Adrenal gland (tissue), 12 donors: ENCODE data around the gene APH1A. TPM values are rescaled to one million over a fixed set of nuclear protein-coding genes. Genes with fewer than 3 reads are reported as not detected.

Experiments
- DNase-seq, 7 donors: peaks; one replicate each; pipeline ENCODE4 v3.0.0-alpha.2; 2019 to 2020
- H3K27ac ChIP-seq, 5 donors: fragments of 200-600 bp; sonication (generic) in 4 of 5; 1 replicate in 3 of 5; 2 replicates in 2 of 5; pipeline versions ENCODE4 v1.5.1 to v1.8.0; 2016 to 2020; ENCODE audit warnings: mild to moderate bottlenecking in 1 of 5
- H3K27me3 ChIP-seq: fragments of 200-600 bp; 2 replicates; pipeline ENCODE4 v1.8.0; 2021
- H3K36me3 ChIP-seq, 2 donors: fragments of 200-600 bp; replicated peaks in 1 of 2; 1 replicate in 1 of 2; 2 replicates in 1 of 2; pipeline versions ENCODE4 v1.5.1 to v1.8.0; 2018 to 2022
- H3K4me1 ChIP-seq, 2 donors: fragments of 200-600 bp; replicated peaks in 1 of 2; 1 replicate in 1 of 2; 2 replicates in 1 of 2; pipeline versions ENCODE4 v1.5.1 to v1.8.0; 2018 to 2021
- H3K4me3 ChIP-seq, 4 donors: fragments of 200-600 bp; sonication (generic) in 3 of 4; one replicate each; pipeline ENCODE4 v1.5.1; 2016 to 2018
- H3K9me3 ChIP-seq, 3 donors: fragments of 200-600 bp; sonication (generic) in 1 of 3; replicated peaks in 1 of 3; 1 replicate in 2 of 3; 2 replicates in 1 of 3; pipeline versions ENCODE4 v1.5.1 to v1.8.0; 2016 to 2021
- POLR2A ChIP-seq, 2 donors: fragments of 450-650 bp; IDR thresholded peaks; one replicate each; pipeline ENCODE4 v1.6.1; 2017; ENCODE audit warnings: antibody characterized with exemption in 2 of 2, mild to moderate bottlenecking in 2 of 2, moderate library complexity in 1 of 2
- WGBS, 4 donors: extraction: QIAGEN DNeasy Blood & Tissue Kit in 2 of 4; methylation state at CpG; one replicate each; pipeline versions ENCODE4 v1.1.5 to v1.1.7; 2013 to 2017; 5-methylcytosine and 5-hydroxymethylcytosine counted together
- intact Hi-C, 2 donors: fragments of 100-400 bp; cut with DNase I; formaldehyde crosslinking; loops; one replicate each; pipeline versions ENCODE4 v1.14.1 to v1.15.0; 2022 to 2023
- polyA plus RNA-seq, 3 donors: library from polyadenylated mRNA; stranded (reverse); fragments of 200-250 nt in 2 of 3; fragments of 350-450 nt in 1 of 3; fragmentation: Illumina TruSeq in 1 of 3; extraction: RNeasy Lipid Tissue Mini Kit (QIAGEN cat#74804) in 1 of 3; gene quantifications; one replicate each; pipeline ENCODE4 v1.2.3, GENCODE V29; 2013 to 2014
- total RNA-seq, 9 donors: library from RNA; depleted of rRNA in 4 of 9; stranded (reverse); fragments of >200 nt in 4 of 9; fragments of 120-200 nt in 1 of 9; fragmentation: NEBNext Ultra II Directional in 1 of 9; extraction: Animal tissue kit (Norgen Biotek cat#: 25700) in 1 of 9; gene quantifications; one replicate each; pipeline versions ENCODE4 v1.1.0 to v1.2.4, GENCODE V29; 2013 to 2023
- TF ChIP-seq, protein P1 (sequence below), 6 experiments: fragments of 450-650 bp in 4 of 6; fragments of 200-600 bp in 2 of 6; sonication (generic) in 1 of 6; IDR thresholded peaks; 1 replicate in 5 of 6; 2 replicates in 1 of 6; pipeline versions ENCODE4 v1.5.1 to v1.8.0; 2016 to 2021; ENCODE audit warnings: antibody characterized with exemption in 6 of 6, mild to moderate bottlenecking in 2 of 6, moderate library complexity in 1 of 6
- donor health status: healthy with polysubstance abuse.
- donor health status: Bipolar disorder and iron deficiency.
- donor health status: DM: yes; HTN: yes; CAD: no.
- donor health status: DM: no; HTN: no; CAD: no.
- donor health status: DM: no; HTN: no; CAD: no.
- donor health status: DM: yes; HTN: yes; CAD: no.

Gene APH1A
- total and polyA plus RNA-seq, 12 donors: 59.4 to 179 (median 114) TPM

DNA sequence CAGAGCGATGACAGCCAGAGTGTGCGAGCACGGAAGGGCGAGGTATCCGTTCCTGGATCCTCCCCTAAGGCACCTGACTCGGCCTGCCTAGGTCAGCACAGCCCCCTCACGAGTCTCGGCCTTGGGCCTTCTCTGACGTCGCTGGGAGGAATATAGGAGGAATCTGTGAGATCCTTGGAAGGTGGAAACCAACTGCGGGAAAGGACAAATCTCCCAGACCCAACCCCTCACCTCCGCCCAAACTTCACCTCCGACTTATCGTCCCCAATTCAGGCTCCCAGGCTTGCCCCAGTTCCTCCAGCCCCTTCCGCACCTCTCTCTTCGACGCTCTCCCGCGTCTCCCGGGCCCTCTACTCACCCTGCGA is 494 bp downstream of the APH1A start:
- WGBS, 4 donors: 0 to 1% (median 0%) methylated on average over 20 to 21 of the region's 21 CpGs
- Histone ChIP-seq H3K27ac (peak overlapping the region; percentile 92 to 98 (median 95)), H3K36me3 (peaks cover 0 to 34% of the 10 kb centered on the region in 2 donors), H3K9me3 (no peaks in the 10 kb centered on the region), H3K4me1 (peaks cover 16 to 18% of the 10 kb centered on the region in 2 donors), H3K27me3 (no peaks in the 10 kb centered on the region), H3K4me3 (peak overlapping the region; percentile 76 to 97 (median 94))
- peak; percentile 69 to 86 (median 81) for DNase-seq
- TF ChIP-seq, protein P1, sequence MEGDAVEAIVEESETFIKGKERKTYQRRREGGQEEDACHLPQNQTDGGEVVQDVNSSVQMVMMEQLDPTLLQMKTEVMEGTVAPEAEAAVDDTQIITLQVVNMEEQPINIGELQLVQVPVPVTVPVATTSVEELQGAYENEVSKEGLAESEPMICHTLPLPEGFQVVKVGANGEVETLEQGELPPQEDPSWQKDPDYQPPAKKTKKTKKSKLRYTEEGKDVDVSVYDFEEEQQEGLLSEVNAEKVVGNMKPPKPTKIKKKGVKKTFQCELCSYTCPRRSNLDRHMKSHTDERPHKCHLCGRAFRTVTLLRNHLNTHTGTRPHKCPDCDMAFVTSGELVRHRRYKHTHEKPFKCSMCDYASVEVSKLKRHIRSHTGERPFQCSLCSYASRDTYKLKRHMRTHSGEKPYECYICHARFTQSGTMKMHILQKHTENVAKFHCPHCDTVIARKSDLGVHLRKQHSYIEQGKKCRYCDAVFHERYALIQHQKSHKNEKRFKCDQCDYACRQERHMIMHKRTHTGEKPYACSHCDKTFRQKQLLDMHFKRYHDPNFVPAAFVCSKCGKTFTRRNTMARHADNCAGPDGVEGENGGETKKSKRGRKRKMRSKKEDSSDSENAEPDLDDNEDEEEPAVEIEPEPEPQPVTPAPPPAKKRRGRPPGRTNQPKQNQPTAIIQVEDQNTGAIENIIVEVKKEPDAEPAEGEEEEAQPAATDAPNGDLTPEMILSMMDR (IDR thresholded peaks at IDR 0.05): no peak
- peak in 1 of 2 donors; percentile 41 for TF ChIP-seq POLR2A (IDR thresholded peaks at IDR 0.05)
- intact Hi-C loops: no loop called here

DNA sequence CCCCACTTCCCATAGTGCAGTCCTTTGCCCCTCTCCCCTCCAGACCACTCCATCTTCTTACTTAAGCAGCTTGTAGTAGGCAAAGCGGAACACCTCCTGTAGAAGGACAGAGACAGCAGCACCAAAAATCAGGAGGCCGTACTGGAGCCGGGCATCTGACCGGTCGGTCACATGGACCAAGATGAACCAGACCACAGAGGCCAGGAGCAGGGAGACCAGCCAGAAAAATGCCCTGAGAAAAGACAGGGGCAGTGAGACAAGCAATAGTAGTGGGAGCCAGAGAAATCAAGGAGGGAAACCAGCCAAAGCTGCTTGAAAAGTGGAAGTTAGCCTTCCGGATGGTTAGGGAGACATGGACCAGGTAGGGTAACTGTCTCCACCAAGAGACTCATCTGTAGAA is 920 bp downstream of the APH1A start:
- H3K9me3 ChIP-seq: no peaks in the 10 kb centered on the region
- peak overlapping the region in 3 of 4 donors; percentile 76 to 97 (median 92) for H3K4me3 ChIP-seq
- peaks cover 0 to 34% of the 10 kb centered on the region in 2 donors for H3K36me3 ChIP-seq
- H3K27me3 ChIP-seq: no peaks in the 10 kb centered on the region
- 10 to 21% (median 14%) methylated on average over 5 to 6 of the region's 6 CpGs for WGBS, 4 donors
- DNase-seq: peak in 3 of 7 donors; percentile 29 to 47 (median 31)
- peaks cover 16 to 18% of the 10 kb centered on the region in 2 donors for H3K4me1 ChIP-seq
- peak overlapping the region in 4 of 5 donors; percentile 93 to 98 (median 96) for H3K27ac ChIP-seq
- TF ChIP-seq, protein P1 (IDR thresholded peaks at IDR 0.05): no peak
- TF ChIP-seq POLR2A (IDR thresholded peaks at IDR 0.05): no peak
- intact Hi-C loops: no loop called here

DNA sequence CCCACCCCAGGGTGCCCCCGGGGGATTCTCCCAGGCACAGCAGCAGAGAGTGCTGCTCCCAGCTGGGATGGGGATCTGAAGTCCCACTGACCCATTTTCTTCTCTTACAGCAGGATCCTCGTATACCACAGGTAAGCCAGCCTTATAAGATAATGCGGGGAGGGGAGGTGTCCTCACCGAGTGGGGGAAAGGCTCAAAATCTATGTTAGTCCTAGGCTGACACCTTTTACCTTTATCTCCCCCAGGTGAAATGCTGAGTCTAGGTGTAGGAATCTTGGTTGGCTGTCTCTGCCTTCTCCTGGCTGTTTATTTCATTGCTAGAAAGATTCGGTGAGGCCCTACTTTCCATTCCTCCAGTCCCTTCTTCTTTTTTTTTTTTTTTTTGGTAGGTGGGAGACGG is 5.3 kb downstream of the APH1A start:
- intact Hi-C loops: no loop called here
- Histone ChIP-seq H3K4me3 (no peak overlapping the region), H3K9me3 (no peaks in the 10 kb centered on the region), H3K4me1 (peaks cover 17 to 25% of the 10 kb centered on the region in 2 donors), H3K36me3 (peaks cover 0 to 34% of the 10 kb centered on the region in 2 donors), H3K27me3 (no peaks in the 10 kb centered on the region), H3K27ac (no peak overlapping the region)
- 80 to 89% (median 85%) methylated on average over 6 of the region's 6 CpGs for WGBS, 4 donors
- DNase-seq: no peak
- TF ChIP-seq POLR2A (IDR thresholded peaks at IDR 0.05): no peak
- TF ChIP-seq, protein P1 (IDR thresholded peaks at IDR 0.05): no peak

DNA sequence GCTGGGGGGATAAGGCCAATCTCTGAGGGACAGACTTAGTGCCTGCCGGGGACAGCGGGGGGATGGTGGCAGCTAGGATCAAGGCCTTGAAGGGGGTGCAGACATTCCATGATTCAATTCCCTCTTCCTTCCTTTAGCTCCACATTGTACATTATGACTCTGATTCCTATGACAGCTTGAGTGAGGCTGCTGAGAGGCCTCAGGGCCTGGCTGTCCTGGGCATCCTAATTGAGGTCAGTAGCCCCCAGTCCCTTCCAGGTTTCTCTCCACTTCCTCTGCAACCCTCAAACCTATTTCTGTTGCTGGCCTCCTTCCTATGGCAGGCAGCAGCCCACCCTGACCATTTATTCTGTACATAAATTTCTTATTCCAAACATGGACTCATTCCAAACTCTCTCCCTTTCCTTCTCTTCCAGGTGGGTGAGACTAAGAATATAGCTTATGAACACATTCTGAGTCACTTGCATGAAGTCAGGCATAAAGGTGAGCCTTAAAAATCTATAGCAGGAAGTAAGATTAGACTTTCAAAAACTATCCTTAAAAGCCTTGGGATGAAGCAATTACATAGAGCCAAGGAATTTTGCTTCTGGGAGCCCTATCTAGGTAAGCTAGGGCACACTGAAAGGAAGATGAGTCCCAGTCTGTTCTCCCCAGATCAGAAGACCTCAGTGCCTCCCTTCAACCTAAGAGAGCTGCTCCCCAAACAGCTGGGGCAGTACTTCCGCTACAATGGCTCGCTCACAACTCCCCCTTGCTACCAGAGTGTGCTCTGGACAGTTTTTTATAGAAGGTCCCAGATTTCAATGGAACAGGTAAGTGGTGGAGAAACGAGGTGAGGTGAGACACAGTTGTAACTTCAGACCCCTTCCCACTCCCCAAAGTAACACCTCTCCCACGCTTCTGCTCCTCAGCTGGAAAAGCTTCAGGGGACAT is 6.2 kb downstream of the APH1A start:
- H3K36me3 ChIP-seq: peaks cover 0 to 34% of the 10 kb centered on the region in 2 donors
- H3K9me3 ChIP-seq: no peaks in the 10 kb centered on the region
- 78 to 85% (median 83%) methylated on average over 6 of the region's 6 CpGs for WGBS, 4 donors
- intact Hi-C loops: no loop called here
- no peaks in the 10 kb centered on the region for H3K27me3 ChIP-seq
- H3K4me1 ChIP-seq: peaks cover 14 to 22% of the 10 kb centered on the region in 2 donors
- TF ChIP-seq, protein P1 (IDR thresholded peaks at IDR 0.05): no peak
- no peak for TF ChIP-seq POLR2A (IDR thresholded peaks at IDR 0.05)
- DNase-seq: no peak
- H3K27ac ChIP-seq: no peak overlapping the region
- H3K4me3 ChIP-seq: no peak overlapping the region
